Inflammatory macrophage treated with lipopolysaccharide for 1 hour (primary cell): ENCODE measurements around the gene LEMD2.

ENCODE experiments used
- DNase-seq, 2 donors: peaks; one replicate each; pipeline ENCODE4 v3.0.0-alpha.2; 2020 to 2022

Gene LEMD2

DNA sequence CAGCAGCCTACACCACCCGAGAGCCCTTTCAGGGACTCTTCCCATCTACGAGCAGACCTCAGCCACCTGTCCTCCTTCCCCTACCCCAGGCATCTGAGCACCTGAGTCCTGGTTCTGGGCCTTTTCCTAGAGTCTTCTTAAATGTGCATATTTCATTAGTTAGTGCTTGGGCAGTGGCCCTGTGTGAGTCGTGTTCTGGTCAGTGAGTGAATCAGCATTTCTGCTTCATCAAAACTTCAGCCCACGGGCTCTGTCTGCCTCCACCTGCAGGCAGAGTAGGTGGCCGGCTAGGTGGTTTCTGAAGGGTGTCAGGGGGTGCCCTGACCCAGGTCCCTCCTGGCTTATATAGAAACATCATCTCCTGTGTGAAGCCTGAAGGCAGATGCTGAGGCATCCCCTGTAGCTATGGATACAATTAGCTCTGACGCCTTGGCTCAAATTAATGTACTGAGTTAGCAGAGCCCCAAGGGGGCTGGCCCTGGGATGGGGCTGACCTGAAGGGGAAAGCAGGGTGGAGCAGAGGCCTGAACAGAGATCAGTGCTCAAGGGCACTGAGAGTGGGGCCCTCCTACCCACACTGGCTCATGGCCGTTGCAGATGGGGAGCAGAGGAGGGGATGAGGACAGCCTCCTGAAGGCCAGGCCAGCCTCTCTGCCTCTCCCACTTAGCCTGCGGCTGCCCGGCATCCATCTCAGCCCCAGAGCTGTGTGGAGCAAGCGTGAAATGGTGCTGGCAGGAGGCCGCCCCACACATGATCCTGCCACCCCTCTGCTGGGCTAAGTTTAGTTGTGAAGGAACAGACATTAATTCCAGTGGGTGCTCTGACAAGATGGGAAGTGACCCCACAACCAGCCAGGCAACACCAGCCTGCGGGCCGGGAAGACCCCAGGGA, 55.9 kb downstream of the LEMD2 start:
- DNase-seq = no peak

DNA sequence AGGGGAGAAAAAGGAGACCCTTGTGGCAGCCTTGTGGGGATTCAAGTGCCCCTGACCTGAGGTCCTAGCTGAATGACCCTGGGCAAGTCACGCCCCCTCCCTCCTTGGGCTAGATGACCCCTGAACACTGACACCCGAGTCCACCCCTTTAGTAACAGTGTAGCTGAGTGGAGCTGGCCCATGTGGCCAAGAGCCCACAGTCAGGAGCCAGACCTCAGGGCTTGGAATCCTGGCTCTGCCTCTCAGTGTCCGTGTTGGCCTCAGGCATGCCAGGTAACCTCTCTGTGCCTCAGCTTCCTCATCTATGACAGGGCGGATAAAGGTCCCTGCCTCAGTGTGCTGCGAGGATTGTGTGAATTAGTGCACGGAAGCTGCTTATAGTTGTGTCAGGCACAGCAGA, 56.5 kb downstream of the LEMD2 start:
- no peak for DNase-seq

DNA sequence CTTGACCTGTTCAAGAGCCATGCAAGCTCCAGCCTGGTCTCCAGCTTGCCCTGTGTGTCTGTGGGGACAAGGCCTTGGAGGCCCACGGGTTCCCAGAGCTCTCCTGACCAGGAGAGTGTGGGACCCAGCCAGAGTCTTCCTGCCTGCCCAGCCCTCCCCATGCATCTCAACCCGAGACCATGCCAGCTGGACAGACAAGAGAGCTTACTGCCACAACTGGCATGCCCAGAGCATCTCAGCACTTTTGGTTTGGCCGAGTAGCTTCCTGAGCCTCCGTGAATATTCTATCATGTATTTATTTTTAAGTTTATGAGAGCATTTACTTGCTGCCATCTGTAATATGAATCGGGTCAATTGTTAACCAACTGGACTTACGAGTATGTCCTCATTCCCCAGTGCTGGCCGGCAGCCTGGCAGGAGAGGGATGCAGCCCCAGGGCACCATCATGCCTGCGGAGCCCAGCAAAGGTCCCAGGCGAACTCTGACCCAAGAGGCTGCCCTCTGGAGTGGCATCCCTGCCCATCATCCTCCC, 57.1 kb downstream of the LEMD2 start:
- no peak for DNase-seq

- no peak for DNase-seq
These were observed 57.9 kb downstream of the LEMD2 start for GRCh38 chr6:33731035-33731434.

GRCh38 chr6:33730611-33731010, 58.3 kb downstream of the LEMD2 start:
- no peak for DNase-seq

DNA sequence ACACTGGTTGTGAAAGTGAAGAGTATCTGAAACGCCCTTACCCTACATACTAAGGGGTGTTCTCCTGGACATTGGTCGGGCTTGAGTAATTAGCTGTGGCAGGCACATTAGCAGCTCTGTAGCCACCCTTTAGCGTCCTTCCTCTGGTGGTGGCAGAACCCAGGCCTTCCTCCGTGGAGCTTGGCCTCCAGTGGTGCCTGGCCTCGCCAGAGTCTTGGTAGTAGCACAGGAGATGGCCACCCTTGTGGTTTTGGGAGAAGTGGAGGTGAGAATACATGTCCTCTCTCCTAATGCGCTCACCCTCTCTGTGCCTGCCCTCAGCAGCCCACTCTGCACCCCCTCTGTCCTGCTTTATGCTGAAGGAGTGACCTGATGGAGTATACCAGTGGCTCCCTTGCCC, 59.9 kb downstream of the LEMD2 start:
- DNase-seq = no peak

DNA sequence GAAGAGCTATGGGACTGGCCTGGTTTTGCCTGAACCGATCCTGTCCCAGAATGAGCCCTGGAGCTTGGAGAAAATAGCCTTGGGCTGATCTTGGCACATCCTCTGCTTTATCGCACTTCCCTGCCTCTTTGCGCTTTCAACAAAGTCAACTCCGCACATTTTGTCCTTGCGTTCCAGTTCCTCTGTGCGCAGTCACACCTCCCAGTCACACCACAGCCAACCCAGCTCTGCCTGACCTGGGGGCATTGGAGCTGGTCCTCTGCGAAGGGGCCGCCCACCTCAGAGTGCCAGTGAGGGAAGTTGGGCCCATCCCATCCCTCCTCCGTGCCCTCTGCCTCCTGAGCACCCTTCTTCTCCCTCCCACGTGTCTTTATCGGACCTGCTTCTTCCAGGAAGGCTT, 60.5 kb downstream of the LEMD2 start:
- DNase-seq = no peak

- no peak for DNase-seq
These were observed 61.0 kb downstream of the LEMD2 start for GRCh38 chr6:33727932-33728331.

GRCh38 chr6:33727126-33727525, 61.8 kb downstream of the LEMD2 start:
- no peak for DNase-seq

DNA sequence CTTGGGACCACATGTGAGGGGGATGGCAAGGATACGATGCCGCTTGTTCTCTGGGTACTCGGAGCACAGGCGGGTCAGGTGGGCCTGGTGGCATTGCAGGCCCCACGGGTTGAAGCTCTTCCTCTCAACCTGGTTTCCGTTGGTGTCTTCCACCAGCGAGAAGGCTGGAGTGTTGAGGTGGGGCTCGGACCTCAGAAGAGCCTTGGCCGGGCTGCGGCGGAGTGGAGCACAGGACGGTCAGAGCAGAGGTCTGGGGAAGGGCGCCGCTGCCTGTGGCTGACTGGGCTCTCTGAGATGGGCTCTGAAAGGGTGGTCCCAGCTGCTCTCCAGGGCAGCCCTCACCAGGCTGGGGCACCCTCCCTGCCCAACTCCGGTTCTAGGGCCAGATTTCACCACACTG, 62.2 kb downstream of the LEMD2 start:
- DNase-seq = no peak

DNA sequence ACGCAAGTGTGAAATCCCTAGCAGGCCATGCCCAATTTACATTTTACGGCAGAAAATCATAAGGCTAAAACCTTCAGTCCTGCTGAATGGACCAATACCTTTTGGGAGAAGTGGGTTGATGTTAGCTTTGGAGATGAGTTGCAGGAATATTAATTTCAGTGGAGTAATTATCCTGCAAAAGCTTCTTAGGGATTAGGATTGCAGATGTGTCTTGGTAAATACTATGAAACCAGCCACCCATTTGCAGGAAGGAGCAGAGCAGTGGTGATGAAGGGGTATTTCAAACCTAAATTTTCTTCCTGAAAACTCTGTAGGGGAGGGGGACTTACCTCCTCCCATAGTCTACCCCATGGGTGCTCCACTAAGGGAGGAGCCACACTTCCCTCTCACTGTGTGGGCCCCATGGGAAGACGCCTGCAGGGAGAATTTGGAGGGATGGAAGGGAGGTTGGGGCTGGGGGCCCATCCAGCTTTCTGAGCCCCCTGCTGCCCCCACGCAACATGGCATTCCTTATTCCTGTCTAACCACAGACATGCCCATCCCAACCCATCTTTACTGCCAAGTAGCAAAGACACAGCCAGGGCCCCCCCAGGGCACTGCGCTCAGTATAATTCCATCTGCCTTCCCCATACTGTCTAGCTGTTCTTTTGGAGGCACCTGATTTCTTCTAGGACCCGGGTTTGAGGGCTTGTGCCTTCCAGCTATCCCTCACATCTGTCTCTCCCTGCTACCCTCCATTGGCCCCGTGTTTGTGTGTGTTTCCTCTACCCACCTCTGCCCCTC, 62.8 kb downstream of the LEMD2 start:
- no peak for DNase-seq

DNA sequence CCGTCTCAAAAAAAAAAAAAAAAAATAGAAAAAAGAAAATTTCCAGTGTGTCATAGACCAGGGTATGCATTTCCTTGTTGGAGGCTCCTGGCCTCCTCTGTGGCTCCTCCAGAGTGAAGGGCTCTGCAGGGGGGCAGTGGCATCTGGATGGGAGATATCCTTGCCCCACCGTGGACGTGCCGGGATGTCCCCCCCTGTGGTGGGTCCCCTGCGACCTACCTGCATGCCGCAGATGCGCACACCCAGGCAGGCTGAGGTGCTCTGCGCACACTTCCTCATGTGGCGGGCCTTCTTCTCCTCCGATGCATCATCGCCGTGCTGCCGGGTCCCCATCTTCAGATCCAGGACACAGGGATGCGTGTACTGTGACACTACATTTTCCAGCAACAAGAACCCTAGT, 63.7 kb downstream of the LEMD2 start:
- no peak for DNase-seq

- DNase-seq = no peak
These were observed 64.6 kb downstream of the LEMD2 start for GRCh38 chr6:33724102-33725023.

- DNase-seq = no peak
These were observed 65.4 kb downstream of the LEMD2 start for GRCh38 chr6:33723371-33724085.

- no peak for DNase-seq
These were observed 66.8 kb downstream of the LEMD2 start for GRCh38 chr6:33722103-33722623.

- DNase-seq = no peak
These were observed 67.4 kb downstream of the LEMD2 start for GRCh38 chr6:33721508-33721907.
